ENCODE results near the gene TMEM201.

DNA sequence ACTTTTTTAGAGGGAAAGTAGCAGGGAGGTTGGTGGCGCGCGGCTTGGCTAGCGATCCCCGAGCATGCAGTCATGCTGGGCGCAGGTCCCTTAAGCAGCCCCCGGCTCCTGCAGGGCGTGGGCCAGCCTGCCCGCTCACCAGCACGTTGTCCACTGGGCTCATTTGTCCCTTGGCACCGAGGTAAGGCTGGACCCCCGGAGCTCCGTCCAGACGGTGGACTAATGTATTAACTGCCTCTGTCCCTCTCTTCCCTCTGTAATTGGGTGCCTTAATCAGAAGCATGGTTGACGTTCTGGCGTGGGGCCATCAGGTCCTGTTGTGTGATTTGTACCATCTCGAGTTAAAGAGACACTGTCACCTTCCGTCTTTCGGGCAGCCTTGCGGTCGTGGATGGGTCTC, 17.7 kb downstream of the TMEM201 start:
- TF ChIP-seq, protein P1, sequence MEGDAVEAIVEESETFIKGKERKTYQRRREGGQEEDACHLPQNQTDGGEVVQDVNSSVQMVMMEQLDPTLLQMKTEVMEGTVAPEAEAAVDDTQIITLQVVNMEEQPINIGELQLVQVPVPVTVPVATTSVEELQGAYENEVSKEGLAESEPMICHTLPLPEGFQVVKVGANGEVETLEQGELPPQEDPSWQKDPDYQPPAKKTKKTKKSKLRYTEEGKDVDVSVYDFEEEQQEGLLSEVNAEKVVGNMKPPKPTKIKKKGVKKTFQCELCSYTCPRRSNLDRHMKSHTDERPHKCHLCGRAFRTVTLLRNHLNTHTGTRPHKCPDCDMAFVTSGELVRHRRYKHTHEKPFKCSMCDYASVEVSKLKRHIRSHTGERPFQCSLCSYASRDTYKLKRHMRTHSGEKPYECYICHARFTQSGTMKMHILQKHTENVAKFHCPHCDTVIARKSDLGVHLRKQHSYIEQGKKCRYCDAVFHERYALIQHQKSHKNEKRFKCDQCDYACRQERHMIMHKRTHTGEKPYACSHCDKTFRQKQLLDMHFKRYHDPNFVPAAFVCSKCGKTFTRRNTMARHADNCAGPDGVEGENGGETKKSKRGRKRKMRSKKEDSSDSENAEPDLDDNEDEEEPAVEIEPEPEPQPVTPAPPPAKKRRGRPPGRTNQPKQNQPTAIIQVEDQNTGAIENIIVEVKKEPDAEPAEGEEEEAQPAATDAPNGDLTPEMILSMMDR (IDR thresholded peaks at IDR 0.05) = no peak
- TF ChIP-seq POLR2A (IDR thresholded peaks at IDR 0.05) = no peak

Measured in ovary (tissue), 3 donors.